ENCODE data around the gene USP34. TPM values are rescaled to one million over a fixed set of nuclear protein-coding genes. Genes with fewer than 3 reads are reported as not detected.

USP34 gene
- total RNA-seq, 1 donor from 2014 or later, result 157 TPM

- no peak overlapping the region for H3K27ac Mint-ChIP-seq
- TF ChIP-seq CTCF (IDR thresholded peaks at IDR 0.05; ENCODE audit: unreplicated experiment), result no peak
- no peaks in the 10 kb centered on the region for H3K27me3 Mint-ChIP-seq (ENCODE audit: low read depth)
- H3K4me3 Mint-ChIP-seq, result no peak overlapping the region
- peaks cover 26% of the 10 kb centered on the region for H3K9me3 Mint-ChIP-seq
- peaks cover 45% of the 10 kb centered on the region for H3K36me3 Mint-ChIP-seq
- peaks cover 2% of the 10 kb centered on the region for H3K4me1 Mint-ChIP-seq
- no peak for DNase-seq (ENCODE audit: low spot score in 2 of 2, unreplicated experiment in 2 of 2)
These were observed 27.4 kb downstream of the USP34 start for GRCh38 chr2:61443342-61444041.

GRCh38 chr2:61439241-61440002 is 31.5 kb downstream of the USP34 start:
- peaks cover 2% of the 10 kb centered on the region for H3K4me1 Mint-ChIP-seq
- no peak overlapping the region for H3K27ac Mint-ChIP-seq
- DNase-seq (ENCODE audit: low spot score in 2 of 2, unreplicated experiment in 2 of 2), result no peak
- H3K4me3 Mint-ChIP-seq, result no peak overlapping the region
- peaks cover 44% of the 10 kb centered on the region for H3K9me3 Mint-ChIP-seq
- H3K36me3 Mint-ChIP-seq, result peaks cover 55% of the 10 kb centered on the region
- no peak for TF ChIP-seq CTCF (IDR thresholded peaks at IDR 0.05; ENCODE audit: unreplicated experiment)
- no peaks in the 10 kb centered on the region for H3K27me3 Mint-ChIP-seq (ENCODE audit: low read depth)

GRCh38 chr2:61438670-61439069 is 32.2 kb downstream of the USP34 start:
- Mint-ChIP-seq H3K4me3 (no peak overlapping the region), H3K27me3 (ENCODE audit: low read depth) (no peaks in the 10 kb centered on the region), H3K4me1 (peaks cover 3% of the 10 kb centered on the region), H3K27ac (no peak overlapping the region), H3K36me3 (peaks cover 50% of the 10 kb centered on the region), H3K9me3 (peaks cover 38% of the 10 kb centered on the region)
- DNase-seq (ENCODE audit: low spot score in 2 of 2, unreplicated experiment in 2 of 2), result no peak
- TF ChIP-seq CTCF (IDR thresholded peaks at IDR 0.05; ENCODE audit: unreplicated experiment), result no peak

- Mint-ChIP-seq H3K27me3 (ENCODE audit: low read depth) (no peaks in the 10 kb centered on the region), H3K9me3 (peaks cover 26% of the 10 kb centered on the region), H3K4me1 (peaks cover 7% of the 10 kb centered on the region), H3K4me3 (no peak overlapping the region), H3K27ac (no peak overlapping the region), H3K36me3 (peaks cover 37% of the 10 kb centered on the region)
- no peak for TF ChIP-seq CTCF (IDR thresholded peaks at IDR 0.05; ENCODE audit: unreplicated experiment)
- no peak for DNase-seq (ENCODE audit: low spot score in 2 of 2, unreplicated experiment in 2 of 2)
These were observed 33.7 kb downstream of the USP34 start for GRCh38 chr2:61437170-61437569.

- TF ChIP-seq CTCF (IDR thresholded peaks at IDR 0.05; ENCODE audit: unreplicated experiment), result no peak
- Mint-ChIP-seq H3K4me1 (peaks cover 5% of the 10 kb centered on the region), H3K36me3 (peaks cover 35% of the 10 kb centered on the region), H3K27ac (no peak overlapping the region), H3K9me3 (peaks cover 26% of the 10 kb centered on the region), H3K27me3 (ENCODE audit: low read depth) (no peaks in the 10 kb centered on the region), H3K4me3 (no peak overlapping the region)
- no peak for DNase-seq (ENCODE audit: low spot score in 2 of 2, unreplicated experiment in 2 of 2)
These were observed 34.8 kb downstream of the USP34 start for GRCh38 chr2:61436092-61436491.
